Stimulated activated CD8-positive, alpha-beta memory T cell treated with anti-CD3 and anti-CD28 coated beads, Interleukin-12 subunit alpha, Interleukin-12 subunit beta, amount 100 ng/mL, for 1 hour (primary cell): ENCODE measurements around the gene GCK.
A peak's percentile ranks its signal among the peaks of the same experiment; 100 is the strongest.
"Not testable (repeated sequence)": the region's sequence is repeated elsewhere in the genome, so short reads cannot be mapped to it uniquely, and the experiment has no call there.

ENCODE experiments used
- DNase-seq: peaks from one replicate; pipeline ENCODE4 v3.0.0-alpha.2; 2020; ENCODE audit warnings: low read depth

Gene GCK

DNA sequence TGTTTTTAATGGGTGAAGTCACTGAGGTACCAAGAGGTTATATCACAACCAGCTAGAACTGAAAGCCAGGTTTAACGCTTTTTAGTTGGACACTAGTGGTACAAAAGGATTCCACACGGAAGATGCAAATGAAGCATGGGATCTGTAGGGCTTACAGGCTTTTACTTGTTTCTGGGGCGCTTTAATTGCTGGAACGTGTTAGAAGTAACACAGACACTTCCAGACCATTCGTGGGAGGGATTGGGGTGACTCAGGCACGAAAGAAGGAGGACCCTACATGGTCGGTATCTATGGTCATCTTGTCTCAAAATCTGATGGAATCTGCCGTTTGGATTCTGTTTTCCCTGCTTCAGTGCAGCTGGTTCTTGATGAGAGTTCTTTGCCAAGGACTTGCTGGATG lies 12.6 kb upstream of the GCK start:
- DNase-seq = no peak

DNA sequence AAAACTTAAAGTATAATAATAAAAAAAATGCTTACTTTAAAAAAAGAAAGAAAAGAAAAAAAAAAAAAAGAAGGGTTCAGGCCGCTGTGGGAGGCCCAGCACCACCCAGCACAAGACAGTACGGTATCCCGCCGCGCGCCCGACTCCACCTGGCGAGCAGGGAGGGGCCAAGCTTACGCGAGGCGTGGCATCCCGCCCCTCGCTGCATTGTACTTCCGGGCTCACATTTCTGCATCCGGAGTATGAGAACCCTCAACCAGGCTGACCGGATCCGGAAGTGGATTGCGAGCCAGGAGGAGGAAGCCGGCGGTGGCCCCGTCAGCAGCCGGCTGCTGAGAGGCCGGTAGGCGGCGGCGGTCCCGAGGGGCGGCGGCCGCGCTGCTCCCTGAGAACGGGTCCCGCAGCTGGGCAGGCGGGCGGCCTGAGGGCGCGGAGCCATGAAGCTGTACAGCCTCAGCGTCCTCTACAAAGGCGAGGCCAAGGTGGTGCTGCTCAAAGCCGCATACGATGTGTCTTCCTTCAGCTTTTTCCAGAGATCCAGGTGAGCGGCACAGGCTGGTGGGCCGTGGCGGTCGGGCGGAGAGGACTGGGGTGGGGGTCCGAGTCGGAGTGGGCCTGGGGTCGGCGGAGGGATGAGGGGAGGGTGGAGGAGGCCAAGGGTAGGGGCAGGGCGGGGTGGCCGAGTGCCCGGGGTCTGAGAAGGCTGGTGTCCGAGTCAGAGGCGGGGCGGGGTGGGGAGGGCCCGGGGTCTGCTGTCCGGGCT lies 11.6 kb upstream of the GCK start, which contains the start of gene YKT6:
Gene YKT6, plus strand, starts transcription at position 280 of the 763 bp plus-strand sequence. Its CDS starts 158 bp downstream, at position 438.
- DNase-seq = peak; percentile 89

DNA sequence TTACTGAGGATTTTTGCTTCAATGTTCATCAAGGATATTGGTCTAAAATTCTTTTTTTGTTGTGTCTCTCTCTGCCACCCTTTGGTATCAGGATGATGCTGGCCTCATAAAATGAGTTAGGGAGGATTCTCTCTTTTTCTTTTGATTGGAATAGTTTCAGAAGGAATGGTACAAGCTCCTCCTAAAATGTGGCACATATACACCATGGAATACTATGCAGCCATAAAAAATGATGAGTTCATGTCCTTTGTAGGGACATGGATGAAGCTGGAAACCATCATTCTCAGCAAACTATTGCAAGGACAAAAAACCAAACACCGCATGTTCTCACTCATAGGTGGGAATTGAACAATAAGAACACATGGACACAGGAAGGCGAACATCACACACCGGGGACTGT lies 10.9 kb upstream of the GCK start:
- not testable (repeated sequence) for DNase-seq

DNA sequence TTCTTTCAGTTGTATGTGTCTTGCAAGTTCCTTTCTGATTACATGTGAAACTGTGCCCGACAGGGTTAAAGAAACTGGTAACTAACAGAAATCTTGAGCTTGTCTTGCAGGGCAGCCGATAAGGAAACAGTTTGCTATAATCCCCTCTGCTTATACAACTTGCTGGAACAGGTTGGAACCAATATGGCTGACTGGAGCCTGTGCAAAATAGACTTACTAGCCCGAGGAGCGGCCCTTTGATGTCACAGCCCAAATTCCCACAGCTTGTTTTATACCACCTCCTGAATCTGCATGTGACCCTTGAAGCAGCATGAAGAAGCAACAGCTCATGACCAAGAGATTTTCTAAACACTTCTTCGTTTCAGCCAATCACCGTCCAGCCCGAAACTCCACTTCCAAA lies 8.2 kb upstream of the GCK start:
- no peak for DNase-seq

DNA sequence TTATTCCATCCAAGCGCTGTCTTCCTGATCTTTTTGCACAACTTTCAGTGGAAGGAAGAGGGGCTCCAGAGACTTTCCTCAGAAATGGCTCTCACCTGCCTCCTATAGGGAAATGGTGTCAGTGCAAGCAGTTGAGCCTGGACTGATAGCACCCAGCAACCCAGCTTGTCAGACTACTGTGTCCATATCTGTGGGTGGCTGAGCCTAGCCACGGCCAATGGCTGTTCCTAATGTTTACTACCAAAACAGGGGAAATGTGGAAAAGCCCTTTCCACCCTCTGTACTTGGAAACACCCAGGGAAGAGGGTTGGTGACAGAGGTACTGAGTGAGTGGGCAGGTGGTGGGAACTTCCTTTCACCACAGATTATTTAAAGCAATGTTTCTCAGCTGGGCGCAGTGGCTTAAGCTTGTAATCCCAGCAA lies 7.2 kb upstream of the GCK start:
- no peak for DNase-seq

DNA sequence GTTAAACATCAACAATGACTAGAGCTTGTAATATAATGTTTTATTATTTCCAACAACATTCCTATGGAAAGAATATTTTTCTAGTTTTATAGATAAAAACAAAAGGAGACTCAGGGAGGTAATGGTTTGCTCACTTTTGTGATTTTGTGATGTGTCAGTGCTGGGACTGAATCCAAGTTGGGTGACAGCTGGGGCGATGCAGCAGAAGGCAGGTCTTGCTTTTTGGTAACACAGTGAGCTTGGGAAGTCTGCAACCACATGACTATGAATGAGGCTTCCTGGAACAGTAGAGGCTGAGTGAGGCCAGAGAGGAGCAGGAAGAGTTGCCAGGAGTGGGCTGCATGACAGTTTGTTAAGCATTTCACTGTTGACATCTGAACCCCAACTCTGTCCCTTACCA lies 6.7 kb upstream of the GCK start:
- no peak for DNase-seq

DNA sequence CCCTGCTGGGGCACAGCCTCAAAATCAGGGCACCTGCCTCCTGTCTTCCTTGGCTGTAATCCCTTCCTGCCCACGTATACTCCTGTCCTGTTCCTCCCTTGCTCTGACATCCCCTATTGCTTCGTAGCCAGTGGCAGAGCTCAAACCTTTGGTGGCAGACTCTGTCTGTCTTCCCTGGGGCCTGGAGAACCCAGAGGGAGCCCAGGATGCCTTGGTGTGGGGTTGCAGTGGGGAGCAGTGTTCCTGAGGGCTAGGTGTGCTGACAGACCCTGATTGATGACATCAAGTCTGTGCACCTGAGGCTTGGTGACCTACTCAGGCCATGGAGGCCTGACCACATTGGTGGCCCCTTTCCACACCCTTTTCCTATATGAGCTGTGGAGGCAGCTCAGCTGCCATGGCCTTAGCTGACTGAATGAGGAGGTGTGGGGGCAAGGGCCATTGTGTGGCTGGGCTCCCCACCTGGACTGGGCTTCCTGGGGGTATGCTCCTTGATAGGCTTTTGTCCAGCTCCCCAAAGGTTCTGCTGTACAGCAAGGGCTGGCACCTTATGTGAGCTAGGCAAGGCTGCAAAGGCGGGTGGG lies 5.4 kb upstream of the GCK start:
- no peak for DNase-seq

DNA sequence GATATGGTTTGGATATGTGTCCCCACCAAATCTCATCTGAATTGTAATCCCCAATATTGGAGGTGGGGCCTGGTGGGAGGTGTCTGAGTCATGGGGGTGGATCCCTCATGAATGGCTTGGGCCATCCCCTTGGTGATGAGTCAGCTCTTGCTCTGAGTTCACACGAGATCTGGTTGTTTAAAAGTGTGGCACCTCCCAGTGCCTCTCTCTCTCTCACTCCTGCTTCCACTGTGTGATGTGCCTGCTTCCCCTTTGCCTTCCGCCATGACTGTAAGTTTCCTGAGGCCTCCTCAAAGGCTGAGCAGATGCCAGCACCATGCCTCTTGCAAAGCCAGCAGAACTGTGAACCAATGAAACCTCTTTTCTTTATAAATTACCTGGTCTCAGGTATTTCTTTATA lies 4.8 kb upstream of the GCK start:
- DNase-seq = no peak

DNA sequence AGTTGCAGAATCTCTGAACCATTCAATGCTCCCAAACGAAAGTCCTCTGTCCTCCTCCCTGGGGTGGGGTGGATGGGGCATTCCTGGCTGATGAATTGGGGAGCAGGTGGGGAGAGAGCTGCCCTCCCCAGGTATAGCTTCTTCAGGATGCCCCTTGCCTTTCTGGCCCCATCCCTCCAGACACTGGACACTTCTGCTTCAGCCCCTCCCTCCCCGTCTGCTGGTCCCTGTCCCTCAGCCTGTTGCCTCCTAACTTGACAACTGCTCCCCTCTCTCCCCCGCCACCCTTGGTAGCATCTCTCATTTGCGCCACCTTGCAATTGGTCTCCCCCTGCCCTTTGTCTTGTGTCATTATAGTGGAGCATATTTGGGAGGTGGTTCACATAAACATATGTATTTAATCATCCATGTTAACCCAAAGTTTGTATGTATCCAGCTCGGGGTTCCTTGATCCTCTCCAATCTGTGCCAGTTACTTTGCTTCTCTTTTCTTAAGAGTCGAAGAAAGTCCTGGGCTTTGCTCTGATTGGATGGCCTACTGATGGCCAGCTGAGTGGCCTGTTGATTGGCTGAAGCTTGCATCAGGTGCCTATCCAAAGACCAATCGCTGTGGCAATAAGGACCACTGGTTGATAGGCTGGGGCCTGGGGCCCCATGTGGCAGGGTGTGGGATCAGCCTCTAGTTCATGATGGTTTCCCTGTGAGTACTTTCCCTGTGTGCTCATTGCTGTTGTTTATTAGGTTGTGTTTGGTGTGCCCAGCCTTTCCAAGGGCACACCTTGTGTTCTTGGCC lies 4.0 kb upstream of the GCK start:
- DNase-seq = no peak

DNA sequence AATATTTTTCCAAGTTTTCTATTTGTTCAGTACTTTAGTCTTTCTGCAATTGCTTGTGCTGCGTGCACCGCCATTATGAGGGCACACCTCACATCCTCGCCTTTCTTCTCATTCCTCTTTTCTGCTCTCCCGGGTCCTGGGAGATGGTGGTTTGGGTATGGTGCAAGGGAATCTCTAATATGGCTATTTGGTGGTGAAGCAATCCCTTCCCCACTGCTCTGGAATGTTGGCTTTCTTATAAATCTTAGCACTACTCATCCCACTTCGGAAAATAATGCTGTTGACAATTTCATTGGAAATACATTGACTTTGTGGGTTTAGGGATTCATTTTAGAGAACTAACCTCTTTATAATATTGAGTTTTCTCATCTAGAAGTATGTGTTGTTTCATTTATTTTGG lies 1.9 kb upstream of the GCK start:
- DNase-seq = no peak

DNA sequence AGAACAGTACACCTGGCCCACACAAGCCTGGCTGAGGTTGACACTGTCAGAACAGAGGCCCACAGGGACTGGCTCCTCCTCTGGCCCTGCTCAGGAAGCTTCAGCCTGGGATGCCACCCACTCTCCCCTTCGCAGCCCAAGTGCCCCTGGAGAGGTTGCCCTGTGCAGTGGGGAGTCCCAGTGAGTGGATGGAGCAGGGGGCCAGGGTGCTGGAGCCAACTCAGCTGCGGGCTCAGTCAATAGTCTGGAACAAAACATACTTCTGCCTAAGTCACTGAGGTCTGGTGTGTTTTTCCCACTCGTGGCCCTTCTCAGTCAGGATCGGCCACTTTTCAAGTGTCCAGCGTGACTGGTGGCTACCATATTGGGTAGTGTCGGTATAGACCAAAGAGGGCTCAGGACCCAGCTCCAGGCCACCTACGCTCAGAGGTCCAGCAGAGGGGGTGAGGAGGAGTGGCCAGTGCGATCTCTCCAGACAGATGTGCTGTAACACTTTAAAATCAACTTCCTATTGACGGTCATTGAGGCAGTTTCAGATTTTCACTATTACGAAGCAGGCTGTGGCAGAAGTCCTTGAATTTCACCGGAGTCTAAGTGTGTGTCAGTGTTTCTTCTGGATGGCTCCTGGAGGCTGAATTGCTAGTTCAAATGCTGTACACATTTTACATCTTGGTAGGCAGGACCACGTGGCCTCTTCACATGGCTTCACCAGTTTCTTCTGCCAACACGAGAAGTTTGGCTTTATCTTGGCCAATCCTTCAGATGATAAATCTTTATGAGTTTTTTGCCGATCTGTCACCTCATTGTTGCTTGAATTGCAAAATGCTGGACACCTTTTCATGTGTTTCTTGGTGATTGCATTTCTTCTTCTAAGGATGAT lies 994 bp upstream of the GCK start:
- no peak for DNase-seq

DNA sequence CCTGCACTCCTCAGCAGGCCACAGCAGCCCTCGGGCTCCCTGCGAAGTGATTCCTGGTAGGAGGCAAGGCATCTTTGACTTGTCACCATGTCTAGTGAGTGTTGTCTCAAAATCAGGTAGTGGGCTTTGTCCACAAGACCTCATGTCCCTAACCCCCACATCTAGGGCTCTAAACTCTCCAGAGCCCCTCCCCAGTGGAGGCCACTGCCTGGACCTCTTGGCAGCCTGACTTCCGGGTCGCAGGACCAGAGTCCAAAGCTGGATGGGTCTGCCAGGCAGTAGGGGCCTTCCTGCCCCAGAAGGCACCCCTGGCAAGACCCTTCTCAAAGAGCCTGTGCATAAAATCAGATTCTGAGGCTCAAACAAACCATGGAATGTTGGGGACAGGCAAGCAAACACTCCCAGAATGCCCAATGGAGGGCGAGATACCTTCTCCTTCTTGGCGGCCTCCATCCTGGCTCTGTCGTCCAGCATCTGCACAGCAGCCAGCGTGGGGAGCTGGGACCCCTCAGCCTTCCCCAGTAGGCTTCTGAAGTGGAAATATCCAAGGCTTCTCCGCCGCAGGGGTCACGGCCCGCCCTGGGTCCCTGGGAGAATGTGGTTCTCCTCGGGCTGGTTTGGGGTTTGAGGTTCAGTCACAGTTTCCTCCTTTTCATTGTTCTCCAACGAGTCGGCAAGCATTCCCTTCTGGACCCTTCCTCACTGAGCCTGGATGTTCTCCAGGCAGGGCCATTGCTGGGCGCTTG lies 586 bp downstream of the GCK start:
- DNase-seq = no peak

DNA sequence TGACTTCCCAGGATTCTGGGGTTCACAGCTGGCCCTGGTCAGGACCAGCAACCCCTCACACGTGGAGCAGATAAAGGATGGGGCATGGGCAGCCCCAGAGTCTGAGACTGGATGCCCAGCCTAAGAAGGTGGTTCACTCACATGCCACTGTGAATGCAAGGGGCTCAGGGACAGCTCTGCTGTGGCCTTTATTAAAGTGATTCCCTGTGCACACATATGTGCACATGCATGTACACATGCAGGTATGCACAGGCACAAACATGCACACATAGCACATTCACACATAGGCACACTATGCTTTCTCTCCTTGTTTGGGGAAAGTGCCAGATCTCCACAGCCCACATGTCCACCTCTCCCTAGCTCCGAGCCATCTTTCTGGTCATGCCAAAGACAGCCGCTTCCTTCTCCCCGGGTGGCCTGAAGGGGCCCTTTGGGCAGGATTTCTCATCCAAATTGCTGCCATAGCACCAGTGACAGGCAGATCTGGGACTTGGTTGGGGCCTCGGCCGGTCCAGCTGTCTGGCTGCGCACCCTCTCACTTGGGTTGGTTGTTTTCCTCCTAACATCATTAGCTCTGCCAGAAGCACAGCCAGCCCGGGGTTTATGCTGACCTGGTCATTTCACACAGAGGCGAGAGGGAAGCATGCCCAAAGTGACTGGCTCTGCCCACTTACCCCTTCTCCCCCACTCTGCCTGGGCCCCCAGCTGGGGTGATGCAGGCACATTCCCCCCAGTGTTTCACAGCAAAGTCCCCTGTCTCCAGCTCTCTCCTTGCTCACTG lies 1.4 kb downstream of the GCK start:
- no peak for DNase-seq

DNA sequence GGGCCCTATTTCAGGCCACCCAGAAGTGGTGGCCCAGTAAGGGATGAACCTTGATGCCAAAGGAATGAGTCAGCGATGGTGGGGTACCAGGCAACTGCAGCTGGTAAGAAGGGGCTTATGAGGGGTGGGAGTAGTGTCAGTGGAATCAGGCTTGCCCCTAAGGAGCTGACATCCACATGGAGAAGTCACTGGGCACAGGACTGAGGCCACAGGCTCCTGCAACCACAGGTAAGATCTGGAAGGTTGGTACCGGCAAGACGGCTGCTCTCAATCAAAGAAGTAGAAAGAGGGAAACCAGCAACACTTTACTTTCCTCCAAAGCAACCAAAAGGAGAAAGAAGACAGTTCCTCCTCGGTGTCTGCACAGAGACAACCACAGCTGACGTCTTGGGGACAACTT lies 2.5 kb downstream of the GCK start:
- DNase-seq = no peak

DNA sequence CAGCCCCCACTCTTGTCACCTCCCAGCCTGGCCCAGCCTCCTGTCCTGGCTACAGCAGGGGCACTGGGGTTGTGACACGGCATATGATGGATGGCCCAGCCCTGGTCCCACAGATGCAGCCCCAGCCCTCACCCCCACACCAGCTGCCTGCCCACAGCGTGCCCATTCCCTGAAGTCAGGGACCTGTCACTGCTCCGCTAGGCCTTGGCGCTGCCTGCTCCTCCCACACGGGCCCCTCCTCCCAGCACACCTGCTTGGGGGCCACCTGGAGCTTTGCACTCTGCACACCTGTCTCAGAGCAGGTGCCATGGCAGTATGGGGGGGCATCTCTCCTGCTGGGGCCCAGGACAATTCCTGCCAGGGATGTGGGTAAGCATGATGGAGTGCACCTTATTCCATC lies 3.5 kb downstream of the GCK start:
- no peak for DNase-seq

DNA sequence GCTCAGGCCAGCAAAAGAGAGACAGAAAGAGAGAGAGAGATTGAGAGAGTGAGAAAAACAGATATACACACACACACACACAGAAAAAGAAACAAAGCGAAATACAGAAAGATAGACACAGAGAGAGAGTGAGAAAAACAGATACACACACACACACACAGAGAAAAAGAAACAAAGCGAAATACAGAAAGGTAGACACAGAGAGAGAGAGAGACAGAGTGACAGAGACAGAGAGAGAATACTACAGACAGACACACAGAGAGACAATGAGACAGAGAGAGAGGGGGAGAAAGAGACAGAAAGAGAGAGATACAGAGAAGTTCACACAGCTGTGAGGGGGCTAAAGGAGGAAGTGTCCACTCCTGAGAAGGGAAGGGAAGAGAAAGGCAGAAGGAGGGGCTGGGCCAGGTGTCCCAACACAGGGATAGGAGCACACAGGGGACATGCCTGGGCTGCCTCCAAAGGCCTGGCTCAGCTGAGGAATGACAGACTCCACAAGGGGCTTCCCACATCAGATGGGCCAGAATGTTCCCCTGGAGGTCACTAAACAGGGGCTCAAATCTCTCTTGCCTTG lies 4.3 kb downstream of the GCK start:
- no peak for DNase-seq

DNA sequence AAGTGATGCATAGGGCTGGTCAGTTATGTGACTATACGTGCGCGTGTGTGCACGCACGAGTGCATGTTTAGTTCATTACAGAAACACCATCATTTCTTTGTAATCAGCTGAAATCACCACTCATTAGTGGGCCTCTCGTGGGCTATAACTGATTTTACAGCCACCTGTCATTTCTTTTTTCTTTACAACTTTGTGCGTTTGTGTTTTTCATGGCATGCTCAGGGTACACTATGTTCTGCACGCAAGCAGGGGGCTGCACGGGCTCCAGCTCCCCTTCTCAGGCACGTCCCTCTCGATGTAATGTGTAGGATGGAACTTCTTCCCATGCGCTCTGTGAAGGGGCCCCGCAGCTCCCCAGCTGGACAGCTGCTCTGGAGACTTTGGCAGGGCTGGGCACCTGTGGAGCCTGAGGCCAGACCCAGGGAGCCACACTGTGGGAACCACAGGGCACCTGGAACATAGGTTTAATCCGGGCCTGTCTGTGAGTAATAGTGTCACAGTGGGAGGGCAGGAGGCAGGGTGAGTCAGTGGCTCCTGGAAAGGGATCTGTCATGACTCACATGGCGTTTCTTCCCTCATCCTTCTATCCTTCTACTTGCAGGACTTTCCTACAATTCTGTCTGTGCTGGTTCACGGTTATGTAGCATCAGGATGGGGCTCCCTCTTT lies 4.9 kb downstream of the GCK start:
- no peak for DNase-seq

DNA sequence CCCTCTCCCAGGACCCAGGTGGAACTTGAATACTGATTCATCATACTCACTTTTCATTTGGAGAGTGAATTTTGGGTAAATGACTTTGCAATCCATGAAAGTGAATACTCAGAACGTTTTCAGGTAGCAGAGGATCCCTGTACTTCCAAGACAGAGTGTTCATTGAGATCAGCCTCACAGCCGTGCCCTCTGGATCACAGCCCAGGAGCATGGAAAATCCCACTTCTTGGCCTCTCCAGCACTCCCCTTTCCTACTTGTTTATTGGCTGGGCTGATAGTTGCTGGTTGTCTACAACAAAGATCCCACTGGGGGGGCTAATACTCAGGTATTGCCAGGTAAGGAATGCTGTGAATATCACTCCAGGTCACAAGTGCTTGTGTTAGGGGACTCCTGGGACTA lies 5.9 kb downstream of the GCK start:
- no peak for DNase-seq

DNA sequence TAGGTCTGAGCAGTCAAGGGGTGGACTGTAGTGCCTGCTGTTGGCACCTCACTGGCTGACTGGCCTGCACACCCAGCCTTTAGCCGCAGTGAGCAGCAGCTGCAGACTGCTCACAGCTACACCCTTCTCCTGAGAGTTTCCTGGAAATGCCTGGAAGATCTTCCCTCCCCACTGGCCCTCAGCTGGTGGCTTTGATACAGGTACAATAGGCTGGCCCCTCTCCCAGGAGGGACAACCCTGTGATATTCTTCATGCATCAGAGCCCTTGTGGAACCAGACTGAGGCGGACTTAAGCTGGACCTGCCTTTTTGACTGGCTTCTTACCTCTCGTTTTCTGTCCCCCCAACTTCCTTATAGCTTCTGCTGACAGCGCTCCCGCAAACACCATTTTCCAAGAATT lies 6.4 kb downstream of the GCK start:
- DNase-seq = no peak

DNA sequence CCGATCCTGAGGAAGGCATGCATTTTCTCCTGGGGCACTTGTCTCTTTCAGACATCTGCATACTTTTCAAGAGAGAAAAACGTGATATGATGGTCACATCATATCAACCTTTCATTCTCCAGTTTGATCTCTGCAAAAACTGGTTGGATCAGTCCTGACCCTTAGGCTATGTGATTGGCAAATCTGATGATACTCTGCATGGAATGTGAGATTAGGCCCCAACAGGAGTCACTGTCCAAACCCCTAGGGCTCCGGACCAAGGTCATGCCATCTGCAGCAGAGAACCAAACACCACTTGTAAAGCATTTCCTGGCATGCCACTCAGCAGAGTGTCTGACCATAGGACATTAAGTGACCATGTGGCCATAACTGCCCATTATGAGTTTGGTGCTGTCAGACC lies 8.6 kb downstream of the GCK start:
- DNase-seq = no peak
